Measurements from ENCODE around the gene MCM5.
"Not testable (repeated sequence)": the region's sequence is repeated elsewhere in the genome, so short reads cannot be mapped to it uniquely, and the experiment has no call there.

The MCM5 gene

GRCh38 chr22:35455529-35455928, 55.6 kb downstream of the MCM5 start:
- no peak for DNase-seq

GRCh38 chr22:35456757-35457156, 56.8 kb downstream of the MCM5 start:
- DNase-seq = no peak

- DNase-seq = no peak
Observed at GRCh38 chr22:35457729-35458546, 58.0 kb downstream of the MCM5 start.

- DNase-seq = no peak
Observed at GRCh38 chr22:35458547-35459422, 58.8 kb downstream of the MCM5 start.

- no peak for DNase-seq
Observed at GRCh38 chr22:35459423-35459894, 59.5 kb downstream of the MCM5 start.

- not testable (repeated sequence) for DNase-seq
Observed at GRCh38 chr22:35459976-35460375, 60.0 kb downstream of the MCM5 start.

GRCh38 chr22:35460688-35461087, 60.7 kb downstream of the MCM5 start:
- no peak for DNase-seq

- DNase-seq = no peak
Observed at GRCh38 chr22:35462498-35463230, 62.7 kb downstream of the MCM5 start.

- DNase-seq = no peak
Observed at GRCh38 chr22:35463231-35463933, 63.4 kb downstream of the MCM5 start.

GRCh38 chr22:35464399-35464798, 64.5 kb downstream of the MCM5 start:
- no peak for DNase-seq

- DNase-seq = no peak
Observed at GRCh38 chr22:35465109-35465701, 65.3 kb downstream of the MCM5 start.

GRCh38 chr22:35467681-35468434, 67.9 kb downstream of the MCM5 start:
- no peak for DNase-seq

GRCh38 chr22:35470903-35471321, 71.0 kb downstream of the MCM5 start:
- DNase-seq = no peak

- not testable (repeated sequence) for DNase-seq
Observed at GRCh38 chr22:35471566-35471965, 71.6 kb downstream of the MCM5 start.

- no peak for DNase-seq
Observed at GRCh38 chr22:35472488-35472887, 72.5 kb downstream of the MCM5 start.

- DNase-seq = no peak
Observed at GRCh38 chr22:35473971-35474370, 74.0 kb downstream of the MCM5 start.

All from activated T-cell treated with anti-CD3 and anti-CD28 coated beads for 4 hours (primary cell).